ENCODE data around the gene FLNB. TPM values are rescaled to one million over a fixed set of nuclear protein-coding genes. Genes with fewer than 3 reads are reported as not detected.
"Not testable (repeated sequence)": the region's sequence is repeated elsewhere in the genome, so short reads cannot be mapped to it uniquely, and the experiment has no call there.

The FLNB gene
- total and polyA plus RNA-seq, 2 of the 13 experiments (the other 11 are each of a cell fraction or from before 2014, with no cell fraction given), result 106 to 130 TPM

GRCh38 chr3:58201451-58201850 lies 193.2 kb downstream of the FLNB start (continued):
- 0 out of 2 replicates have a peak, but pooled peaks have one; percentile 27 for TF ChIP-seq ZNF710 (CRISPR knock-in tag; IDR thresholded peaks at IDR 0.05; ENCODE audit: borderline replicate concordance)
- peak; percentile 74; the same call in 1 of the 2 replicates for TF ChIP-seq HMGXB3 (CRISPR knock-in tag; IDR thresholded peaks at IDR 0.05; ENCODE audit: borderline replicate concordance)
- TF ChIP-seq ZGPAT (CRISPR knock-in tag; IDR thresholded peaks at IDR 0.05), result peak; percentile 51; the same call in 1 of the 2 replicates
- TF ChIP-seq TBX2 (CRISPR knock-in tag; IDR thresholded peaks at IDR 0.05; ENCODE audit: borderline replicate concordance), result peak; percentile 22; the same call in 1 of the 2 replicates
- TF ChIP-seq NR2F6 (IDR thresholded peaks at IDR 0.05), result peak; percentile 74
- peak; percentile 84 for TF ChIP-seq NR2F6 (CRISPR knock-in tag; IDR thresholded peaks at IDR 0.05)
- TF ChIP-seq SALL1 (CRISPR knock-in tag; IDR thresholded peaks at IDR 0.05), result peak; percentile 31; the same call in 1 of the 2 replicates
- TF ChIP-seq CREM (IDR thresholded peaks at IDR 0.05), result peak; percentile 48; the same call in 1 of the 2 replicates
- TF ChIP-seq CREM (CRISPR knock-in tag; IDR thresholded peaks at IDR 0.05); SOX6 (IDR thresholded peaks at IDR 0.05): not testable (repeated sequence)
- peak; percentile 68 for TF ChIP-seq BCL6 (CRISPR knock-in tag; IDR thresholded peaks at IDR 0.05)
- peak; percentile 94 for TF ChIP-seq SOX6 (CRISPR knock-in tag; IDR thresholded peaks at IDR 0.05)
- peak; percentile 82 for TF ChIP-seq IKZF5 (CRISPR knock-in tag; IDR thresholded peaks at IDR 0.05)
- peak; percentile 38; the same call in 1 of the 2 replicates for TF ChIP-seq HOXA3 (CRISPR knock-in tag; IDR thresholded peaks at IDR 0.05)
- TF ChIP-seq RXRB (CRISPR knock-in tag; IDR thresholded peaks at IDR 0.05; ENCODE audit: borderline replicate concordance), result peak; percentile 64
- 0 out of 2 replicates have a peak, but pooled peaks have one; percentile 18 for TF ChIP-seq ZBTB7B (CRISPR knock-in tag; IDR thresholded peaks at IDR 0.05)
- TF ChIP-seq TEAD3 (CRISPR knock-in tag; optimal IDR thresholded peaks at IDR 0.05; ENCODE audit: borderline replicate concordance), result peak; percentile 99
- peak; percentile 72 for TF ChIP-seq NFYC (CRISPR knock-in tag; IDR thresholded peaks at IDR 0.05)
- TF ChIP-seq, protein P1, sequence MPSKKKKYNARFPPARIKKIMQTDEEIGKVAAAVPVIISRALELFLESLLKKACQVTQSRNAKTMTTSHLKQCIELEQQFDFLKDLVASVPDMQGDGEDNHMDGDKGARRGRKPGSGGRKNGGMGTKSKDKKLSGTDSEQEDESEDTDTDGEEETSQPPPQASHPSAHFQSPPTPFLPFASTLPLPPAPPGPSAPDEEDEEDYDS (CRISPR knock-in tag; IDR thresholded peaks at IDR 0.05), result peak; percentile 80
- peak; percentile 50; the same call in 1 of the 2 replicates for TF ChIP-seq TFE3 (CRISPR knock-in tag; IDR thresholded peaks at IDR 0.05)
- peak; percentile 93 for TF ChIP-seq SRF (IDR thresholded peaks at IDR 0.05; ENCODE audit: low read depth, low read length)
